BJ (cell line): ENCODE results near the gene CCDC183. TPM values are rescaled to one million over a fixed set of nuclear protein-coding genes. Genes with fewer than 3 reads are reported as not detected.

Experiments used
- CTCF ChIA-PET: fragments of 350-600 bp; formaldehyde crosslinking; extraction: SDS; loops from one replicate; lab custom pipeline; 2021; ENCODE audit warnings: antibody characterized with exemption, inconsistent platforms; lab: Yijun Ruan, JAX
- POLR2A ChIA-PET: fragments of 300-600 bp; sonication (Branson Sonifier 250); formaldehyde crosslinking; extraction: SDS; loops from one replicate; lab custom pipeline; 2021; ENCODE audit warnings: antibody characterized with exemption; lab: Charles Lee
- DNase-seq: peaks from one replicate; pipeline ENCODE4 v3.0.0-alpha.2; 2011; ENCODE audit warnings: low read depth
- H3K27me3 ChIP-seq: 2 replicates; pipeline ENCODE4 v1.6.0; 2011; ENCODE audit warnings: low read length; ENCODE audit not compliant: control insufficient read depth, insufficient read depth
- H3K36me3 ChIP-seq: 2 replicates; pipeline ENCODE4 v1.5.1; 2011; ENCODE audit warnings: low read length; ENCODE audit not compliant: control insufficient read depth, insufficient read depth
- H3K4me3 ChIP-seq: 2 replicates; pipeline ENCODE4 v1.5.1; 2011; ENCODE audit warnings: low read depth, mild to moderate bottlenecking, control low read depth, low read length
- polyA minus RNA-seq: library from RNA; depleted of rRNA, polyadenylated mRNA; stranded (reverse); fragments of >200 nt; gene quantifications from 2 replicates; pipeline ENCODE4 v1.2.3, GENCODE V29; 2011; rRNA and poly(A)+ RNA removed
- polyA plus RNA-seq: library from polyadenylated mRNA; depleted of rRNA; stranded (reverse); fragments of >200 nt; gene quantifications from 2 replicates; pipeline ENCODE4 v1.2.3, GENCODE V29; 2011; rRNA removed
- TF ChIP-seq, protein P1 (sequence below): IDR thresholded peaks from 2 replicates; pipeline ENCODE4 v1.5.1; 2011; ENCODE audit warnings: low read depth, mild to moderate bottlenecking, control low read depth, inconsistent platforms, low read length, moderate library complexity; ENCODE audit not compliant: insufficient read depth

CCDC183 gene
- polyA plus RNA-seq (0.20 and 0.33 TPM in 2 replicates), polyA minus RNA-seq (not detected in 2 replicates)

DNA sequence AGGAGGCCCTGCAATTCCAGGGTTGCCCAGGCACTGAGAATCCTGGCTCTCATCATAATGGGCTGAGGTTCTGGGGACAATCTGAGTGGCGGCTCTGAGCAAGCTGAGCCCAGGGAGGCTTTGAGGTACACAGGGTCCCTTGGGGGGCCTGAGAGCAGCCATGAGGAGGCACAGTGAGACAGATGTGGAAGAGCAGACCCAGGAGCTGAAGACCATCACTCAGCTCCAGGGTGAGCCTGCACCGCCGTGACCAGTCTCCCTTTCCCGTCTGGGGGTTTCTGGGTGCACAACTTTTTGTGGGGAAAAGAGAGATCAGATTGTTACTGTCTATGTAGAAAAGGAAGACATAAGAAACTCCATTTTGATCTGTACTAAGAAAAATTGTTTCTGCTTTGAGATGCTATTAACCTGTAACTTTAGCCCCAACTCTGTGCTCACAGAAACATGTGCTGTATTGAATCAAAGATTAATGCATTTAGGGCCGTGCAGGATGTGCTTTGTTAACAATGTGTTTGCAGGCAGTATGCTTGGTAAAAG is at the start of gene CCDC183:
TSS of gene CCDC183 (plus strand) at position 101 of the 537 bp plus-strand sequence. CDS start at position 161, 60 bp downstream.
- no peak within 1 kb of the TSS for H3K4me3 ChIP-seq
- ChIA-PET POLR2A (no interaction called here), CTCF (no interaction called here)
- DNase-seq = no peak
- no peaks in the 10 kb centered on the region; the same call in 1 of the 2 replicates for H3K36me3 ChIP-seq
- H3K27me3 ChIP-seq = peaks cover 21% of the 10 kb centered on the region
- TF ChIP-seq, protein P1, sequence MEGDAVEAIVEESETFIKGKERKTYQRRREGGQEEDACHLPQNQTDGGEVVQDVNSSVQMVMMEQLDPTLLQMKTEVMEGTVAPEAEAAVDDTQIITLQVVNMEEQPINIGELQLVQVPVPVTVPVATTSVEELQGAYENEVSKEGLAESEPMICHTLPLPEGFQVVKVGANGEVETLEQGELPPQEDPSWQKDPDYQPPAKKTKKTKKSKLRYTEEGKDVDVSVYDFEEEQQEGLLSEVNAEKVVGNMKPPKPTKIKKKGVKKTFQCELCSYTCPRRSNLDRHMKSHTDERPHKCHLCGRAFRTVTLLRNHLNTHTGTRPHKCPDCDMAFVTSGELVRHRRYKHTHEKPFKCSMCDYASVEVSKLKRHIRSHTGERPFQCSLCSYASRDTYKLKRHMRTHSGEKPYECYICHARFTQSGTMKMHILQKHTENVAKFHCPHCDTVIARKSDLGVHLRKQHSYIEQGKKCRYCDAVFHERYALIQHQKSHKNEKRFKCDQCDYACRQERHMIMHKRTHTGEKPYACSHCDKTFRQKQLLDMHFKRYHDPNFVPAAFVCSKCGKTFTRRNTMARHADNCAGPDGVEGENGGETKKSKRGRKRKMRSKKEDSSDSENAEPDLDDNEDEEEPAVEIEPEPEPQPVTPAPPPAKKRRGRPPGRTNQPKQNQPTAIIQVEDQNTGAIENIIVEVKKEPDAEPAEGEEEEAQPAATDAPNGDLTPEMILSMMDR = no peak

DNA sequence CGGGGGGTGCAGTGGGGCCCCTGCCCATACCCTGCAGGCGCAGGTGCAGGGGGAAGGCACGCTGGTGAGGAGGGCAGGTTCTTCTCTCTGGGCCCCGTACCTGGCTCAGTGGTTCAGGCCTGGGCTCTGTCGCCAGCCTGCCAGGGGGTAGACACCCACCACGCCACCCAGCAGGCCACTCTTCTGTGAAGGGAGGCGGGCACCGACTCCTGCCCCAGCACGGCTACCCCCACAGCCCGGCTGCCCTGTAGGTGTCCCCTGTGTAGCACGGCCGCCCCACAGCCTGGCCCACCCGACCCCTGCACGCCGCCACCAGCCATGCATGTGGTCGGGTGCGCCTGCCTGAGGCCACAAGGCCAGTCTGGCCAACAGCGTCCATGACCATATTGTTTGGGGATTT is 49.5 kb upstream of the CCDC183 start:
- TF ChIP-seq, protein P1 = no peak
- POLR2A ChIA-PET = no interaction called here
- no peak for DNase-seq
- H3K4me3 ChIP-seq = no peak overlapping the region
- peaks cover 7% of the 10 kb centered on the region for H3K27me3 ChIP-seq
- CTCF ChIA-PET = no interaction called here
- H3K36me3 ChIP-seq = no peaks in the 10 kb centered on the region

DNA sequence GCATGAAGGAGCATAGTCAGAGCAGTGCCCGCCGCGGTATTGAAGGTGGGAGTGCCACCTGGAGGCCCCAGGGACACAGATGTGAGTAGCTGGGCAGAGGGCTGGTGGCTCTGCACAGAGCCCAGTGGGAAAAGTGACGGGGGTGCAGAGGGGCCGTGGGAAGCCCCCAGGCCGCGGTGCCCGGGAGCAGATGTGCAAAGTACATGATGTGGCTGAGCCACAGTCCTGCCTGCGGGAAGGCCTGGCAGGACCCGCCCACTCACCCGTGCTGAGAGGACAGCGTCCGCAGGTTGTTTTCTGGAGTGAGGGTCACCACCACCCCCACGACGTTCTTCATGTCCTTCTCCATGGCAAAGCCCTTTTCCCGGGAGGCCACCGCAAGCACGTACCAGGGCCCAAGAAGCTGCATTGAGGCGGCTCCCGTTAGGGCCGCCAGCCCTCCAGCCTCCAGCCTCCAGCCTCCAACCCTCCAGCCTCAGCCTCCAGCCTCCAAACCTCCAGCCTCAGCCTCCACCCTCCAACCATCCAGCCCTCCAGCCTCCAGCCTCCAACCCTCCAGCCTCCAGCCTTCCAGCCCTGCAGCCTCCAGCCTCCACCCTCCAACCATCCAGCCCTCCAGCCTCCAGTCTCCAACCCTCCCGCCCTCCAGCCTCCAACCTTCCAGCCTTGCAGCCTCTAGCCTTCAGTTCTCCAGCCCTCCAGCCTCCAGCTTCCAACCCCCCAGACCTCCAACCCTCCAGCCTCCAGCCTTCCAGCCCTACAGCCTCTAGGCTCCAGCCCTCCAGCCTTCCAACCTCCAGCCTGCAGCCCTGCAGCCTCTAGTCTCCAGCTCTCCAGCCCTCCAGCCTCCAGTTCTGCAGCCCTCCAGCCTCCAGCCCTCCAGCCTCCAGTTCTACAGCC is 48.7 kb upstream of the CCDC183 start:
- H3K27me3 ChIP-seq = peaks cover 8% of the 10 kb centered on the region
- ChIA-PET CTCF (interaction anchor here (0.6 kb wide), 1 partner anchor 11 kb away, joined by 3 read pairs; the partner anchor contains the start of gene LCN8), POLR2A (interaction anchor here (0.6 kb wide), 1 partner anchor 19 kb away, joined by 3 read pairs; no protein-coding TSS in a partner anchor)
- H3K4me3 ChIP-seq = no peak overlapping the region
- TF ChIP-seq, protein P1 = no peak
- H3K36me3 ChIP-seq = no peaks in the 10 kb centered on the region
- no peak for DNase-seq

DNA sequence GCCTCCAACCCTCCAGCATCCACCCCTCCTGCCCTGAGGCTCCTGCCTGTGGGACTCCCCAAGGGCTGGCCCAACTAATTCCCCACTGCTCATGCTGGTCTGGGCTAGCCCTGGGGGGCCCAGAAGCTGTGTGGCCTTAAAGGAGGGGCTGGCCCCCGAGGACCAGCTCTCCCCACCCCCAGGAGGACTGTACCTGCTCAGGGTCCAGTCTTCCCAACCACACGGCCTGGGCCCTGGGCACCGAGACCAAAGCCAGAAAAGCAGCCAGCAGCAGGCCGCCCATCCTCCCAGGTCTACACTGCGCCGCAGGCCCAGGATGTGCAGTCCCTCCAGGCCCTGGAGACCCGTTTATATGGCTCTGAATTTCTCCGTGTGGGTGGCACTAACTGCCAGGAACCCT is 47.9 kb upstream of the CCDC183 start, which contains the start of gene LCN6:
TSS of gene LCN6 (minus strand) at position 325 of the 400 bp plus-strand sequence. CDS start at position 283, 42 bp downstream.
- TF ChIP-seq, protein P1 = no peak
- Histone ChIP-seq H3K4me3 (no peak within 1 kb of the TSS), H3K36me3 (no peaks in the 10 kb centered on the region), H3K27me3 (peaks cover 6% of the 10 kb centered on the region)
- ChIA-PET CTCF (no interaction called here), POLR2A (interaction anchor here (0.6 kb wide), 1 partner anchor 19 kb away, joined by 3 read pairs; no protein-coding TSS in a partner anchor)
- no peak for DNase-seq
